GM23338 (cell line): Measurements from ENCODE around the gene SDHB.

ENCODE experiments used
- CREB1 ChIP-seq: fragments of 250-450 bp; sonication (Bioruptor Pico); IDR thresholded peaks from 2 replicates; pipeline ENCODE4 v1.5.0; 2020; ENCODE audit warnings: low read depth, mild to moderate bottlenecking, moderate library complexity
- EZH2 ChIP-seq: fragments of 200-600 bp; sonication (generic); IDR thresholded peaks from one replicate; pipeline ENCODE4 v1.8.0; 2017; ENCODE audit warnings: antibody characterized with exemption, mild to moderate bottlenecking, low read depth; ENCODE audit not compliant: unreplicated experiment
- EZH2phosphoT487 ChIP-seq: fragments of 200-600 bp; sonication (generic); IDR thresholded peaks from one replicate; pipeline ENCODE4 v1.8.1; 2018; ENCODE audit warnings: antibody characterized with exemption; ENCODE audit not compliant: unreplicated experiment
- JUNB ChIP-seq: IDR thresholded peaks from one replicate; pipeline ENCODE4 v1.6.1; 2016; ENCODE audit warnings: antibody characterized with exemption; ENCODE audit not compliant: unreplicated experiment
- POLR2AphosphoS5 ChIP-seq: IDR thresholded peaks from 2 replicates; pipeline ENCODE4 v1.6.1; 2016; ENCODE audit warnings: antibody characterized with exemption, low read depth
- REST ChIP-seq: IDR thresholded peaks from one replicate; pipeline ENCODE4 v1.6.1; 2018; ENCODE audit warnings: antibody characterized with exemption; ENCODE audit not compliant: unreplicated experiment
- STAT1 ChIP-seq: IDR thresholded peaks from one replicate; pipeline ENCODE4 v1.6.1; 2016; ENCODE audit warnings: antibody characterized with exemption; ENCODE audit not compliant: unreplicated experiment
- ZNF331 ChIP-seq: fragments of 250-450 bp; sonication (Bioruptor Pico); IDR thresholded peaks from 2 replicates; pipeline ENCODE4 v1.5.0; 2020; ENCODE audit warnings: low read depth, mild to moderate bottlenecking, moderate library complexity
- TF ChIP-seq, protein P1 (sequence below), 2 experiments: fragments of 200-600 bp in 1 of 2; sonication (generic) in 1 of 2; conservative IDR thresholded peaks; 2 replicates each; pipeline versions ENCODE4 v1.5.1 to v1.6.1; 2016 to 2017; ENCODE audit warnings: antibody characterized with exemption in 2 of 2, low read depth in 2 of 2, mild to moderate bottlenecking in 2 of 2, moderate library complexity in 1 of 2
- TF ChIP-seq, protein P2 (sequence below): IDR thresholded peaks from 2 replicates; pipeline ENCODE4 v1.6.1; 2016; ENCODE audit warnings: antibody characterized with exemption
- TF ChIP-seq, protein P3 (sequence below): fragments of 250-450 bp; sonication (Bioruptor Pico); IDR thresholded peaks from 2 replicates; pipeline ENCODE4 v1.5.0; 2020; ENCODE audit warnings: mild to moderate bottlenecking, moderate library complexity

DNA sequence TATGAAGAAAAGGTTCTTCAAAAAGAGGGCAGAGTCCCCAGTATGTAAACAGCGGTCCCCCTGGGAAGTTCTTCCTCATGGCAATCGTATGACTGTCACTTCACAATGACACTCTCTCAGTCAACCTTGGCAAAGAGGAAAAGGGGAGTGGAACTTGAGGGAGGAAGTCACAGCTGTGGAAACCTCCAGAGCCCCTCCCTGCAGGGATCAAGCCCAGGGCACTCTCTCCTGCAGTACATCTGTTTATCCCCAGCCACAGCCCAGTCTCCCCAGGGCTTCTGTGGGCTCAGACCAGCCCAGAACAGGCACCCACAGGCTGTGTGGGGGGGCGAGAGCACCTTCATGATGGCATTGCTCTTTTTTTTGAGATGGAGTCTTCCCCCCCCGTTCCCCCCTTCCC lies 44.1 kb downstream of the SDHB start:
- TF ChIP-seq, protein P1, sequence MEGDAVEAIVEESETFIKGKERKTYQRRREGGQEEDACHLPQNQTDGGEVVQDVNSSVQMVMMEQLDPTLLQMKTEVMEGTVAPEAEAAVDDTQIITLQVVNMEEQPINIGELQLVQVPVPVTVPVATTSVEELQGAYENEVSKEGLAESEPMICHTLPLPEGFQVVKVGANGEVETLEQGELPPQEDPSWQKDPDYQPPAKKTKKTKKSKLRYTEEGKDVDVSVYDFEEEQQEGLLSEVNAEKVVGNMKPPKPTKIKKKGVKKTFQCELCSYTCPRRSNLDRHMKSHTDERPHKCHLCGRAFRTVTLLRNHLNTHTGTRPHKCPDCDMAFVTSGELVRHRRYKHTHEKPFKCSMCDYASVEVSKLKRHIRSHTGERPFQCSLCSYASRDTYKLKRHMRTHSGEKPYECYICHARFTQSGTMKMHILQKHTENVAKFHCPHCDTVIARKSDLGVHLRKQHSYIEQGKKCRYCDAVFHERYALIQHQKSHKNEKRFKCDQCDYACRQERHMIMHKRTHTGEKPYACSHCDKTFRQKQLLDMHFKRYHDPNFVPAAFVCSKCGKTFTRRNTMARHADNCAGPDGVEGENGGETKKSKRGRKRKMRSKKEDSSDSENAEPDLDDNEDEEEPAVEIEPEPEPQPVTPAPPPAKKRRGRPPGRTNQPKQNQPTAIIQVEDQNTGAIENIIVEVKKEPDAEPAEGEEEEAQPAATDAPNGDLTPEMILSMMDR (conservative IDR thresholded peaks at IDR 0.05; ENCODE audit: low read depth in 2 of 2), result no peak
- TF ChIP-seq POLR2AphosphoS5 (no peak), EZH2 (no peak), REST (no peak), CREB1 (no peak), EZH2phosphoT487 (no peak), JUNB (no peak), STAT1 (no peak), ZNF331 (CRISPR knock-in tag) (no peak)
- TF ChIP-seq, protein P2, sequence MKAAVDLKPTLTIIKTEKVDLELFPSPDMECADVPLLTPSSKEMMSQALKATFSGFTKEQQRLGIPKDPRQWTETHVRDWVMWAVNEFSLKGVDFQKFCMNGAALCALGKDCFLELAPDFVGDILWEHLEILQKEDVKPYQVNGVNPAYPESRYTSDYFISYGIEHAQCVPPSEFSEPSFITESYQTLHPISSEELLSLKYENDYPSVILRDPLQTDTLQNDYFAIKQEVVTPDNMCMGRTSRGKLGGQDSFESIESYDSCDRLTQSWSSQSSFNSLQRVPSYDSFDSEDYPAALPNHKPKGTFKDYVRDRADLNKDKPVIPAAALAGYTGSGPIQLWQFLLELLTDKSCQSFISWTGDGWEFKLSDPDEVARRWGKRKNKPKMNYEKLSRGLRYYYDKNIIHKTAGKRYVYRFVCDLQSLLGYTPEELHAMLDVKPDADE, result no peak
- TF ChIP-seq, protein P3, sequence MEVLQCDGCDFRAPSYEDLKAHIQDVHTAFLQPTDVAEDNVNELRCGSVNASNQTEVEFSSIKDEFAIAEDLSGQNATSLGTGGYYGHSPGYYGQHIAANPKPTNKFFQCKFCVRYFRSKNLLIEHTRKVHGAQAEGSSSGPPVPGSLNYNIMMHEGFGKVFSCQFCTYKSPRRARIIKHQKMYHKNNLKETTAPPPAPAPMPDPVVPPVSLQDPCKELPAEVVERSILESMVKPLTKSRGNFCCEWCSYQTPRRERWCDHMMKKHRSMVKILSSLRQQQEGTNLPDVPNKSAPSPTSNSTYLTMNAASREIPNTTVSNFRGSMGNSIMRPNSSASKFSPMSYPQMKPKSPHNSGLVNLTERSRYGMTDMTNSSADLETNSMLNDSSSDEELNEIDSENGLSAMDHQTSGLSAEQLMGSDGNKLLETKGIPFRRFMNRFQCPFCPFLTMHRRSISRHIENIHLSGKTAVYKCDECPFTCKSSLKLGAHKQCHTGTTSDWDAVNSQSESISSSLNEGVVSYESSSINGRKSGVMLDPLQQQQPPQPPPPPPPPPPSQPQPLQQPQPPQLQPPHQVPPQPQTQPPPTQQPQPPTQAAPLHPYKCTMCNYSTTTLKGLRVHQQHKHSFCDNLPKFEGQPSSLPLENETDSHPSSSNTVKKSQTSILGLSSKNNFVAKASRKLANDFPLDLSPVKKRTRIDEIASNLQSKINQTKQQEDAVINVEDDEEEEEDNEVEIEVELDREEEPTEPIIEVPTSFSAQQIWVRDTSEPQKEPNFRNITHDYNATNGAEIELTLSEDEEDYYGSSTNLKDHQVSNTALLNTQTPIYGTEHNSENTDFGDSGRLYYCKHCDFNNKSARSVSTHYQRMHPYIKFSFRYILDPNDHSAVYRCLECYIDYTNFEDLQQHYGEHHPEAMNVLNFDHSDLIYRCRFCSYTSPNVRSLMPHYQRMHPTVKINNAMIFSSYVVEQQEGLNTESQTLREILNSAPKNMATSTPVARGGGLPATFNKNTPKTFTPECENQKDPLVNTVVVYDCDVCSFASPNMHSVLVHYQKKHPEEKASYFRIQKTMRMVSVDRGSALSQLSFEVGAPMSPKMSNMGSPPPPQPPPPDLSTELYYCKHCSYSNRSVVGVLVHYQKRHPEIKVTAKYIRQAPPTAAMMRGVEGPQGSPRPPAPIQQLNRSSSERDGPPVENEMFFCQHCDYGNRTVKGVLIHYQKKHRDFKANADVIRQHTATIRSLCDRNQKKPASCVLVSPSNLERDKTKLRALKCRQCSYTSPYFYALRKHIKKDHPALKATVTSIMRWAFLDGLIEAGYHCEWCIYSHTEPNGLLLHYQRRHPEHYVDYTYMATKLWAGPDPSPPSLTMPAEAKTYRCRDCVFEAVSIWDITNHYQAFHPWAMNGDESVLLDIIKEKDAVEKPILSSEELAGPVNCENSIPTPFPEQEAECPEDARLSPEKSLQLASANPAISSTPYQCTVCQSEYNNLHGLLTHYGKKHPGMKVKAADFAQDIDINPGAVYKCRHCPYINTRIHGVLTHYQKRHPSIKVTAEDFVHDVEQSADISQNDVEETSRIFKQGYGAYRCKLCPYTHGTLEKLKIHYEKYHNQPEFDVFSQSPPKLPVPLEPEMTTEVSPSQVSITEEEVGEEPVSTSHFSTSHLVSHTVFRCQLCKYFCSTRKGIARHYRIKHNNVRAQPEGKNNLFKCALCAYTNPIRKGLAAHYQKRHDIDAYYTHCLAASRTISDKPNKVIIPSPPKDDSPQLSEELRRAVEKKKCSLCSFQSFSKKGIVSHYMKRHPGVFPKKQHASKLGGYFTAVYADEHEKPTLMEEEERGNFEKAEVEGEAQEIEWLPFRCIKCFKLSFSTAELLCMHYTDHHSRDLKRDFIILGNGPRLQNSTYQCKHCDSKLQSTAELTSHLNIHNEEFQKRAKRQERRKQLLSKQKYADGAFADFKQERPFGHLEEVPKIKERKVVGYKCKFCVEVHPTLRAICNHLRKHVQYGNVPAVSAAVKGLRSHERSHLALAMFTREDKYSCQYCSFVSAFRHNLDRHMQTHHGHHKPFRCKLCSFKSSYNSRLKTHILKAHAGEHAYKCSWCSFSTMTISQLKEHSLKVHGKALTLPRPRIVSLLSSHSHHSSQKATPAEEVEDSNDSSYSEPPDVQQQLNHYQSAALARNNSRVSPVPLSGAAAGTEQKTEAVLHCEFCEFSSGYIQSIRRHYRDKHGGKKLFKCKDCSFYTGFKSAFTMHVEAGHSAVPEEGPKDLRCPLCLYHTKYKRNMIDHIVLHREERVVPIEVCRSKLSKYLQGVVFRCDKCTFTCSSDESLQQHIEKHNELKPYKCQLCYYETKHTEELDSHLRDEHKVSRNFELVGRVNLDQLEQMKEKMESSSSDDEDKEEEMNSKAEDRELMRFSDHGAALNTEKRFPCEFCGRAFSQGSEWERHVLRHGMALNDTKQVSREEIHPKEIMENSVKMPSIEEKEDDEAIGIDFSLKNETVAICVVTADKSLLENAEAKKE (CRISPR knock-in tag), result no peak
